Right lobe of liver (tissue), 6 donors: Measurements from ENCODE around the gene TRAF3IP1. TPM values are rescaled to one million over a fixed set of nuclear protein-coding genes. Genes with fewer than 3 reads are reported as not detected.

Source experiments
- ATAC-seq, 4 donors: fragments of 200-7000 bp; cut with Tn5 transposase; one replicate each; pipeline ENCODE4 v1.9.1; 2020; ENCODE audit warnings: mild to moderate bottlenecking in 4 of 4, moderate library complexity in 4 of 4
- DNase-seq, 3 donors: peaks; one replicate each; pipeline ENCODE4 v3.0.0-alpha.2; 2020
- H3K27ac ChIP-seq, 3 donors: fragments of 200-600 bp; one replicate each; pipeline ENCODE4 v1.8.0; 2022
- H3K27me3 ChIP-seq, 2 donors: fragments of 200-600 bp; one replicate each; pipeline ENCODE4 v1.8.0; 2022
- H3K36me3 ChIP-seq, 4 donors: fragments of 200-600 bp; sonication (generic) in 1 of 4; one replicate each; pipeline versions ENCODE4 v1.5.1 to v1.8.0; 2017 to 2022; ENCODE audit warnings: control low read depth in 1 of 4
- H3K4me1 ChIP-seq, 4 donors: fragments of 200-600 bp; sonication (generic) in 1 of 4; one replicate each; pipeline versions ENCODE4 v1.5.1 to v1.8.0; 2017 to 2022; ENCODE audit warnings: control low read depth in 1 of 4
- H3K4me3 ChIP-seq, 3 donors: fragments of 200-600 bp; one replicate each; pipeline ENCODE4 v1.8.0; 2022
- H3K9me3 ChIP-seq, 4 donors: fragments of 200-600 bp; sonication (generic) in 1 of 4; one replicate each; pipeline versions ENCODE4 v1.5.1 to v1.8.0; 2017 to 2022; ENCODE audit warnings: control low read depth in 1 of 4
- POLR2A ChIP-seq: fragments of 450-650 bp; IDR thresholded peaks from one replicate; pipeline ENCODE4 v1.6.1; 2017; ENCODE audit warnings: antibody characterized with exemption, mild to moderate bottlenecking
- WGBS: methylation state at CpG from one replicate; pipeline ENCODE4 v1.1.6; 2018; ENCODE audit warnings: low coverage, low lambda C conversion rate; ENCODE audit not compliant: insufficient coverage; ENCODE audit errors: missing lambda C conversion rate; 5-methylcytosine and 5-hydroxymethylcytosine counted together
- intact Hi-C, 2 donors: fragments of 100-400 bp; cut with DNase I; formaldehyde crosslinking; loops; one replicate each; pipeline versions ENCODE4 v1.11.2 to v1.14.1; 2022
- total RNA-seq, 6 experiments: library from RNA; depleted of rRNA in 2 of 6; stranded (reverse); fragments of >200 nt in 2 of 6; fragmentation: NEBNext Ultra II Directional in 3 of 6; extraction: Animal tissue kit (Norgen Biotek cat#: 25700) in 3 of 6; gene quantifications; one replicate each; pipeline versions ENCODE4 v1.1.0 to v1.2.4, GENCODE V29; 2016 to 2023
- TF ChIP-seq, protein P1 (sequence below), 4 donors: fragments of 200-600 bp in 3 of 4; fragments of 450-650 bp in 1 of 4; IDR thresholded peaks; one replicate each; pipeline versions ENCODE4 v1.5.1 to v1.8.0; 2016 to 2022; ENCODE audit warnings: antibody characterized with exemption in 4 of 4, mild to moderate bottlenecking in 2 of 4
- donor health status: DM: no; HTN: yes; CAD: no.
- donor health status: DM: no; HTN: no; CAD: no.
- donor health status: DM: no; HTN: no; CAD: no.
- donor health status: DM: no; HTN: yes; CAD: no.
- donor health status: DM: no; HTN: yes; CAD: no.

Gene TRAF3IP1
- total RNA-seq, 6 experiments from 2014 or later, result 4.6 to 12.0 (median 8.3) TPM

DNA sequence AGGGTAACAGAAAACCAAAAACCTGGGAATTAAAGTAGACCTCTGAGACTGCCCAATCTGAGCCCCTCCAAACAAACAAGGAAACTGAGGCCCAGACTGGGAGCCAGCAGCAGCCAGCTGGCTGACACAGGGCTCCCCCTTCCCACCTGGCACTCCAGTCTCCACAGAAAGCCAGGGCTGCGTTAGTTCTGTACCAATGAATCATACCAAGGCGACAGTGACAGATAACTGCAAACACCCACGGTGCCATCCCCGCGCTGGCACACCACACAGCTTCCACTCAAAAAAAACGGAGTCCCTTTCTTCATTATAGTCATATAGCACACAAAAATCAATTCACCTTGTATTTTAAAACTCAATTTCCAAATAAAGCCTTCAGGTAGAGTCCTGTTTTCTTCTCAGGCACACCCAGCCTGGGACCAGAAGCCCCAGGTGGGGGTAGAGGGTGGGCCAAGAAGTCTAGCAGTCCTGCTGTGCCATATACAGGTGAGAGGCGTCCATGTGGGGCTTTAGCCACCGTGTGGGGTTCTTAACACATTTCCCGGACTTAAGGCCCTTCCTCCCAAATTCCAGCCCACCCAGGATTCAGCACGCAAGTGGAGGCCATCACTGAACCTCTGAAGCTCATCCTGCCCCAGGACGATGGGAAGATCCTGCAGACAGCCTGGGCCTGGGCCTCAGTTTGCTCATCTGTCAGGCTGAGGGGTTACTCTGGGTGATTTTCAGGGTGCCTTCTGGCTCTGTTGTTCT, 33.2 kb upstream of the TRAF3IP1 start:
- H3K4me1 ChIP-seq, result peaks cover 0 to 43% (median 14%) of the 10 kb centered on the region in 4 donors
- 34% methylated on average over 6 of the region's 11 CpGs for WGBS
- ATAC-seq, result peak in 3 of 4 donors; percentile 3 to 36 (median 13)
- no peaks in the 10 kb centered on the region for H3K27me3 ChIP-seq
- H3K27ac ChIP-seq, result peak overlapping the region; percentile 94 to 99 (median 94)
- peak overlapping the region; percentile 65 to 74 (median 72) for H3K4me3 ChIP-seq
- peak in 1 of 3 donors; percentile 52 for DNase-seq
- H3K36me3 ChIP-seq, result no peaks in the 10 kb centered on the region
- intact Hi-C loops, result no loop called here
- peak; percentile 14 for TF ChIP-seq POLR2A
- TF ChIP-seq, protein P1, sequence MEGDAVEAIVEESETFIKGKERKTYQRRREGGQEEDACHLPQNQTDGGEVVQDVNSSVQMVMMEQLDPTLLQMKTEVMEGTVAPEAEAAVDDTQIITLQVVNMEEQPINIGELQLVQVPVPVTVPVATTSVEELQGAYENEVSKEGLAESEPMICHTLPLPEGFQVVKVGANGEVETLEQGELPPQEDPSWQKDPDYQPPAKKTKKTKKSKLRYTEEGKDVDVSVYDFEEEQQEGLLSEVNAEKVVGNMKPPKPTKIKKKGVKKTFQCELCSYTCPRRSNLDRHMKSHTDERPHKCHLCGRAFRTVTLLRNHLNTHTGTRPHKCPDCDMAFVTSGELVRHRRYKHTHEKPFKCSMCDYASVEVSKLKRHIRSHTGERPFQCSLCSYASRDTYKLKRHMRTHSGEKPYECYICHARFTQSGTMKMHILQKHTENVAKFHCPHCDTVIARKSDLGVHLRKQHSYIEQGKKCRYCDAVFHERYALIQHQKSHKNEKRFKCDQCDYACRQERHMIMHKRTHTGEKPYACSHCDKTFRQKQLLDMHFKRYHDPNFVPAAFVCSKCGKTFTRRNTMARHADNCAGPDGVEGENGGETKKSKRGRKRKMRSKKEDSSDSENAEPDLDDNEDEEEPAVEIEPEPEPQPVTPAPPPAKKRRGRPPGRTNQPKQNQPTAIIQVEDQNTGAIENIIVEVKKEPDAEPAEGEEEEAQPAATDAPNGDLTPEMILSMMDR (IDR thresholded peaks at IDR 0.05), result no peak
- H3K9me3 ChIP-seq, result no peaks in the 10 kb centered on the region

GRCh38 chr2:238287737-238288649, 32.3 kb upstream of the TRAF3IP1 start, which contains the start of gene PER2:
Gene PER2 (minus strand): TSS chr2:238288610. CDS start chr2:238277936, 10,674 bp downstream.
- Histone ChIP-seq H3K4me3 (peak within 1 kb of the TSS; percentile 65 to 74 (median 72)), H3K4me1 (peaks cover 0 to 43% (median 14%) of the 10 kb centered on the region in 4 donors), H3K36me3 (no peaks in the 10 kb centered on the region), H3K27me3 (no peaks in the 10 kb centered on the region), H3K9me3 (no peaks in the 10 kb centered on the region), H3K27ac (peak within 1 kb of the TSS; percentile 94 to 99 (median 94))
- 0% methylated on average over 6 of the region's 65 CpGs for WGBS
- peak; percentile 3 to 18 (median 4) for ATAC-seq
- no peak for TF ChIP-seq POLR2A
- TF ChIP-seq, protein P1 (IDR thresholded peaks at IDR 0.05), result peak in 1 of 4 donors; percentile 5
- DNase-seq, result peak in 2 of 3 donors; percentile 67 to 74
- intact Hi-C loops, result no loop called here

GRCh38 chr2:238288650-238289573, 31.4 kb upstream of the TRAF3IP1 start:
- WGBS, result 2% methylated on average over 39 of the region's 108 CpGs
- Histone ChIP-seq H3K27ac (peak overlapping the region; percentile 94 to 99 (median 94)), H3K36me3 (no peaks in the 10 kb centered on the region), H3K9me3 (no peaks in the 10 kb centered on the region), H3K4me3 (peak overlapping the region; percentile 65 to 74 (median 72)), H3K4me1 (peaks cover 0 to 42% (median 15%) of the 10 kb centered on the region in 4 donors), H3K27me3 (no peaks in the 10 kb centered on the region)
- DNase-seq (peak; percentile 96 to 98 (median 98)), ATAC-seq (peak; percentile 71 to 83 (median 78))
- TF ChIP-seq, protein P1 (IDR thresholded peaks at IDR 0.05), result peak in 2 of 4 donors; percentile 19 to 25
- peak; percentile 87 for TF ChIP-seq POLR2A
- intact Hi-C loops, result no loop called here
